Brain microvascular endothelial cell (primary cell): ENCODE data around the gene NDRG2.

Source experiments
- DNase-seq: peaks from one replicate; pipeline ENCODE4 v3.0.0-alpha.2; 2020
- H3K27ac ChIP-seq: fragments of 250-450 bp; sonication (Bioruptor Pico); 2 replicates; pipeline ENCODE4 v1.5.1; 2020; ENCODE audit warnings: mild to moderate bottlenecking, moderate library complexity
- H3K27me3 ChIP-seq: fragments of 250-450 bp; sonication (Bioruptor Pico); replicated peaks from 2 replicates; pipeline ENCODE4 v1.5.1; 2020; ENCODE audit warnings: mild to moderate bottlenecking
- H3K36me3 ChIP-seq: fragments of 250-450 bp; sonication (Bioruptor Pico); replicated peaks from 2 replicates; pipeline ENCODE4 v1.5.1; 2020; ENCODE audit warnings: mild to moderate bottlenecking
- H3K4me3 ChIP-seq: 2 replicates; pipeline ENCODE4 v1.5.1; 2011; ENCODE audit warnings: low read depth, mild to moderate bottlenecking, control low read depth, low read length, moderate library complexity
- in situ Hi-C: cut with HindIII; loops from 2 replicates; pipeline ENCODE4 v1.10.0; 2017; ENCODE audit warnings: low sequenced_read_pairs, low pct_ligation_motif_present
- TF ChIP-seq, protein P1 (sequence below): IDR thresholded peaks from 2 replicates; pipeline ENCODE4 v1.5.1; 2011; ENCODE audit warnings: low read depth, mild to moderate bottlenecking, moderate library complexity, low read length, control low read depth, inconsistent platforms; ENCODE audit errors: missing control alignments

NDRG2 gene

DNA sequence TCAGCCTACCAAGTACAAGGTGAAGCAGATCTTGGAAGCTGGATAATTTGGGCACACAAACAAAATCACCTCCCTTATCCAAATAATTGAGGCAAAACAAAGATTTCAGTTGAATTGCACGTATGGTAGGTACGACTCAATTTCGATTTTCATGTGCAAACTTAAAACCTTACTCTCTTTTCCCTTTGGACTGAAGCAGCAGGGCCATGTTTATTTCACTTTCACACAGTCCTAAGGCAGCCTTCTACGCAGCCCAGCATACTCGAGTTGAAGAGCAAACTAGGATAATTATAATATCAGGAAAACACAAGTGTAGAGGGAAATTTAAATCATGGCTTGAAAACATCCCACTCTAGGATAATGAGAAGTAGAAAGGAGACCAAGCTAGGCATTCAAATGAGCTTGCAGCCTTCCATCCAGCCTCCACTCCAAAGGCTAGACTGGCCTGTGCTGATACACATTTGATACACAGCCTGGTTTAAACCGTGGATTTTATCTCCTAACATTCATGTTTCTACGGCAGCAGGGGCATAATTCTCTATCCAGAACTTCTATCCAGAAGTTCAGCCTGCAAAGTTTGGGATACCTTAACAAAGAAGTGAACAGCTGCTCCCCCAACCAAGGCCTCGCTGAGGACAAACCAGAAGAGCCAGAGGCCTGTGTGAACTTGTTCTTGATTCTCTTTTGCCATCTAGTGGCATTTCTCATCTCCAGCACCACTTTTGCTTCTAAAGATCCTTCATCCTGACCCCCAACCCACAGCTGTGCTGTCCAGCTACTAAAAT, 14.9 kb upstream of the NDRG2 start:
- TF ChIP-seq, protein P1, sequence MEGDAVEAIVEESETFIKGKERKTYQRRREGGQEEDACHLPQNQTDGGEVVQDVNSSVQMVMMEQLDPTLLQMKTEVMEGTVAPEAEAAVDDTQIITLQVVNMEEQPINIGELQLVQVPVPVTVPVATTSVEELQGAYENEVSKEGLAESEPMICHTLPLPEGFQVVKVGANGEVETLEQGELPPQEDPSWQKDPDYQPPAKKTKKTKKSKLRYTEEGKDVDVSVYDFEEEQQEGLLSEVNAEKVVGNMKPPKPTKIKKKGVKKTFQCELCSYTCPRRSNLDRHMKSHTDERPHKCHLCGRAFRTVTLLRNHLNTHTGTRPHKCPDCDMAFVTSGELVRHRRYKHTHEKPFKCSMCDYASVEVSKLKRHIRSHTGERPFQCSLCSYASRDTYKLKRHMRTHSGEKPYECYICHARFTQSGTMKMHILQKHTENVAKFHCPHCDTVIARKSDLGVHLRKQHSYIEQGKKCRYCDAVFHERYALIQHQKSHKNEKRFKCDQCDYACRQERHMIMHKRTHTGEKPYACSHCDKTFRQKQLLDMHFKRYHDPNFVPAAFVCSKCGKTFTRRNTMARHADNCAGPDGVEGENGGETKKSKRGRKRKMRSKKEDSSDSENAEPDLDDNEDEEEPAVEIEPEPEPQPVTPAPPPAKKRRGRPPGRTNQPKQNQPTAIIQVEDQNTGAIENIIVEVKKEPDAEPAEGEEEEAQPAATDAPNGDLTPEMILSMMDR = peak; percentile 79
- Histone ChIP-seq H3K4me3 (no peak overlapping the region), H3K27me3 (no peaks in the 10 kb centered on the region), H3K27ac (no peak overlapping the region), H3K36me3 (no peaks in the 10 kb centered on the region)
- in situ Hi-C loops = no loop called here
- DNase-seq = peak; percentile 53

DNA sequence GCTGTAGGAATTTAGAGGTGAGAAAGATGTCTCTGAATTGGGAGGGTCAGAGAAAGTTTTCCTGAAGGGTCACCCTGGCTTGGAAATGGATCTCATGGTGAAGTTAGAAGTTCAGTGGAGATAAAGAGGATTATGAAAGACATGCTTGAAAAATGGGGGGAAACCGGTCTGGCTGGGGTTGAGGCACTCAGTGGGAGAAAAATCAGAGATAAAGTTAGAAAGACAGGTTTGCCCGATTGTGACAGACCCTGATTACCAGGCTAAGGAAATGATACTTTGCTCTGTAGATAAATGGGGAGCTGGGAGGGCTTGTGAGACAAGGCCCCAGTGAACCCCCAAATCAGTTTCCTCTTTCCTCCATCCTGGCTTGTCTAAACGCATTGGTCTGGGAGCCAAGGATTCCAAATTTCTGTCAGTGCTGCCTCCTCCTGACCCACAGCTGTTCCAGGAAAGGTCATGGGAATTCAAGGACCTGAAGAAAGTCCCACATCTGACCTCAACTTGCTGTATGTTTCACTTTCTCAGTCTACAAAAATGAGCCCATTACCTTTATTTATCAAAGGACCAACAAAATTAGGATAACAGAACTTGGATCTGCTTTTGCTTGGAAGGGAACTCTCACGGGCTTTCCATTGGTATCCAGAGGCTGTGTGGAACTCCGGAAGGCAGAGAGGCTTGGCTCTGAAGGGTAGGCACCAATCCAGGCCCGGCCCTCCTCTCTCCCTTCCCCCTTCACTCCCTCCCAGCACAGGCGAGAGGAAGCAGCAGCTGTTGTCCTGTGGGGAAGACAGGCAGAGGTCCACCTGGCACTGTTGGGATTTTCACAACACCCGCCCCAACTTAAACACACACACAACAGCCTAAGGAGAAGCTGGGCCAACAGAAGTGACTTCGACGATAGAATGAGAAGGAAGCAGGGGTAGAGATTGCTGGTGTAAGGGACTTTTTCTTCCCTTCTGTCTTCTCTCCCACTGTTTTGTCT, 13.9 kb upstream of the NDRG2 start:
- Histone ChIP-seq H3K36me3 (no peaks in the 10 kb centered on the region), H3K27ac (no peak overlapping the region), H3K4me3 (no peak overlapping the region), H3K27me3 (no peaks in the 10 kb centered on the region)
- in situ Hi-C loops = no loop called here
- TF ChIP-seq, protein P1 = no peak
- no peak for DNase-seq

DNA sequence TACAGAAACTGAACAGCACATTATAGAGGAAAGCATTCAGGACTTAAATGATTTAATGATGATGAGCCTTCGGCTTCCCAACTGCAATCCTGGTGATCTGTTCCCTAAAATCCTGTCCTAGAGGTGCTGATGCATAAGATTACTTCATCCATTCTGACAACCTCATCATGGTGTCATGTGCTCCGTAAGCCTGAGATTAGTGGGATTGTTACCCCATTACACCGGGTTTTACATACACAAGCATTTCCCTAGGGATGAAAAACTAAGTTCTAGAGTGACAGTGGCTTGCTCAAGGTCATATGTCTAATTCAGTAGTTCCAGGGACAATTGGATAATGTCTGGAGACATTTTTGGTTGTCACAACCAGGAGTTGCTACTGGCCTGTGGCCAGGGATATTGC, 12.3 kb upstream of the NDRG2 start:
- Histone ChIP-seq H3K36me3 (no peaks in the 10 kb centered on the region), H3K4me3 (no peak overlapping the region), H3K27me3 (peaks cover 2% of the 10 kb centered on the region), H3K27ac (no peak overlapping the region)
- DNase-seq = no peak
- in situ Hi-C loops = no loop called here
- TF ChIP-seq, protein P1 = no peak

DNA sequence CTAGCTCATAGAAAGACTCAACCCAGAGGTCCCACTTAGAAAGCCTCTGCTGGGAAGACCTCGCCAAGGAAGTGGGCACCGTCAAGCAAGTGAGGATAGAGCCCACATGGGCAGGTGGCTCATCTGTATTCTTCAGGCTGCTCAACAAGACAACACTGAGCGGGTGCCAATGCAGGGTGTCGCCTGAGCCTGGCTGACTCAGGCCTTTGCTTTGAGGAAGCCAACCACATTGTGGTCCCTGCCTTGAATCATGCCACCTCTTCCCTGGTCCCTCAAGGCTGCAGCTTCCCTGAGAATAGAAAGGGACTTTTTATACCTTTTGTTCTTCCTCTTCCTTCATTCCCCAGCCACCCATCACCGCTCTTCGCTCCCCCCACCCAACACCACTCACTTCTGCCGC, 11.9 kb upstream of the NDRG2 start:
- Histone ChIP-seq H3K4me3 (no peak overlapping the region), H3K36me3 (no peaks in the 10 kb centered on the region), H3K27ac (no peak overlapping the region), H3K27me3 (peaks cover 2% of the 10 kb centered on the region)
- no peak for DNase-seq
- TF ChIP-seq, protein P1 = no peak
- in situ Hi-C loops = no loop called here

DNA sequence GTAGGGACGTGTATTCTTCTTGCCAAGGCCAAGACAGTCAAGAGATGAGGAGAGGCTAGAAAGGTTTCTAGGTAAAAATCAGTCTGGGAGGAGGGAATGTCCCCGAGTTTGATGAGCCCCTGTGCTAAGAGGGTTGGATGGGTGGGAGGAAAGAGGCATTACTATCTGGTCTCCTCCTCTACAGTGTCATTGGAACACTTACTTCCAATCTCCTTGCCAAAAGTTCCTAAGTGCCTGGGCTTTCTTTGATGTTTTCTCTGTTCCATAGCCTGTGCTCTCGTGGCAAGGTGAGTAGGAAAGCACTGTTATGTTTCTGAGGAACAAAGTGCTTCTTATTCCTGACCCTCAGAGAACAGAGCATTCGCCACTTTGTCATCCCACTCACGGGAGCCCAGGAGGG, 9.8 kb upstream of the NDRG2 start, which contains the start of gene RNASE13:
TSS of gene RNASE13 (minus strand) at position 101 of the 400 bp plus-strand sequence. CDS start 519 bp downstream, outside the sequence.
- DNase-seq = no peak
- Histone ChIP-seq H3K27ac (no peak within 1 kb of the TSS), H3K27me3 (peaks cover 2% of the 10 kb centered on the region), H3K36me3 (no peaks in the 10 kb centered on the region), H3K4me3 (no peak within 1 kb of the TSS)
- in situ Hi-C loops = no loop called here
- TF ChIP-seq, protein P1 = no peak
